ENCODE results near the gene CTNNAL1.
"Not testable (repeated sequence)": the region's sequence is repeated elsewhere in the genome, so short reads cannot be mapped to it uniquely, and the experiment has no call there.

Gene CTNNAL1

DNA sequence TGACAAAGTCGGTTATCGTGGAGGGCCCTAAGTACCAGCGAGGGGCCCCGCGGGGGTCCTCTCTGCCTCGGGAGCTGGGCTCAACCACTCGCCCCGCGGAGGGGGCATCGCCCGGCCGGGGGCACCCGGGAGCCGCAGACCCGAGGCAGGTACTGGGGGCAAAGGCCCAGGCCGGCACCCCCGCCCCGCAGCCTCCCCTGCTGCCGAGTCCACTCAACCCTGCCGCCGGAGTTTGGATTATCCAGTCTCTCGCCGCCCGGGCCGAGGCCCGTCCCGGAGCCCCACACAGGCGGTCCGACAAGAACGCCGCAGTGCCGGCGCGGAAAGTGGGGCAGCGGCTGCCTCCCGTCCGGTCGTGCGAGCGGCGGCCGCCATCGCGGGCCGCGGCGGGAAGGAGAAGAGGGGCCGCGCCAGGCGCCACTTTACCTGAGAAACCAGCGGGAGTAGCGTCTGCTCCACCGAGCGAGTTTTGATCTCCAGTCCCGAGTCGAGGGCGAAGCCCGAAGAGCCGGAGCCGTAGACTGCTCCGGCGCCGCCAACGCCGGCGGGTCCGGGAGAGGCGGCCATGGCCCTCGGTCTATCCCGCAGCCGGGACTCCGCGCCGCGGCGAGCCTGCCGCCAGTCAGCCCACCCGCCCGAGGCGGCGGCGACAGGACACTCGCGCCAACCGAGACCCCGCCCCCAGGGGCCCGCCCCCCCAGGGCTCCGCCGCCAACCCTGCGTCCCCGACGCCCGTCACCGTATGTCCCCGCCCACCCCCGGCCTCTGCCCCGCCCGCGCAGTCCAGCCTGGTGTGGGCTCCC is at the start of gene CTNNAL1:
CTNNAL1 (minus strand) TSS at position 624 of the 803 bp plus-strand sequence; CDS start at position 567, 57 bp downstream.
- peak in 13 of 14 donors; percentile 58 to 90 (median 85) for DNase-seq

- DNase-seq: no peak
Measured at GRCh38 chr9:109062543-109062942, 49.2 kb upstream of the CTNNAL1 start.

DNA sequence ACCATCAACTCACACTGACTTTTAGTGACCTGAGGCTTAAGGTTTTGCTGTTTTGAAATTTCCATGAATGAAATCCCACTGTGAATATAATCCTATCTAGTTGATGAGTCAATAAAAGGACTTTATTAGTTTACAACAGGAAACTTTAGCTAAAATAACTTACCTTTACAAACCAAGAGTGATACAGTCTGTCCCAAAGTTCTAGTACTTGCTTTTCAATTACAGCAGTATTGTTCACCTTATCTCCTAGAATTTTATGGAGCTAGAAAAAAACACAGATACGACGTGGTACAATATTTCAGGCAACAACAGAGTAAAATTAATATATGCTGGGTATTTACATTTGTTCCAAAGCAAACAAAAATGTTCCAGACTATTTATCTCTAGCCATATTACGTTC is 46.9 kb upstream of the CTNNAL1 start:
- no peak for DNase-seq

GRCh38 chr9:109053121-109053520 is 39.8 kb upstream of the CTNNAL1 start:
- DNase-seq: not testable (repeated sequence)

- DNase-seq: no peak
Measured at GRCh38 chr9:109052416-109052815, 39.1 kb upstream of the CTNNAL1 start.

DNA sequence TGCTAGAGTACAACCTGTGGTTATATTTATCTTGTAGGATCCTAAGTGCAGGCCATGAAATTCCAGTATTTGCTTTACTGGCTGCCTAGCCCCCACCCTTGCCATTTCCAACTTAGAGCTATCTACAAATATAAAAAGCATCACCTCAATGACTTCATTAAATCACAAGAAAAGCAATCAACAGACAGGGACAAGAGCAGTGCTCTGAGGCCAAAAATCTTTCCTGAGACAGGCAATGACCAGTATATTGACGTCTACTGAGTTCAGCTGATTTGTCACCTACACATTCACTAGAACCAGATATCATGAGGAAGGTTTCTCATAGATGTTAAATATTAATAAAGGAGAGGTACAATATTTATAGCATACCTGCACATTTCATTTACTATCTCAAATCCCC is 38.4 kb upstream of the CTNNAL1 start:
- no peak for DNase-seq

- no peak for DNase-seq
Measured at GRCh38 chr9:109050444-109050843, 37.1 kb upstream of the CTNNAL1 start.

GRCh38 chr9:109048822-109049221 is 35.5 kb upstream of the CTNNAL1 start:
- no peak for DNase-seq

DNA sequence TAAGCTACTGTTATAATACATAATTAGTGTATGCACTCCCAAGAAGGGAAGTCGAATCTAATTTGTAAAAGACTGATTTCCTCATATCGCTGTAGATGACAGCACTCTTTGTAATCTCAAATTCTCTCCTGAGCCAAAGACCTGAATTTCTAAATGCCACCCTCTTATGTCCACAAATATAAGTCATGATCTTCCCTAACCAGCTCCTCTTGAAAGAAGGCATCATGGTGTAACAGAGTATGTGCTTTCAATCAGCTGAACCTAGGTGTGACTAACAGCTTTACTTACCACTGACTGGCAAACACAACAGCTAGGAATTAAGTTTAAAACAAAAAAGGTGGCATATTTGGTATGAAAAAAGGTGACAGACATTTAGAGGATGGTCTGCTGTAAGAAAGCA is 34.0 kb upstream of the CTNNAL1 start:
- no peak for DNase-seq

DNA sequence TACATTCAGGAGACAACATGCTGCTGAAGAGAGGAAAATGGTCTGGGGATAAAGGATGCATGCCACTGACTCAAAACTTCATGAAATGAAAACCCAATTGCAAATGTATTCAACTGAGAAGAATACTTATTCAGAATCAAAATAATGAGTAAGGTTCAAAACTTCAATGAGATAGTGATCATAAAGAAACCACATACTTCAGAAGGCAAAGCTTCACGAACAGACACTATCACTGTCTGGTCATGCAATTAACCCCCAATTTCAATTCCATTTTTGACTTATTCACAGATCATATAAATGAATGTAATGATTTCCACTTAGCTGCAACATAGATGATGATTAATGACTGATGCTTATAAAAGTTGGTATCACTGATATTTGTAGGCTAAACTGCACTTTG is 33.0 kb upstream of the CTNNAL1 start:
- no peak for DNase-seq

DNA sequence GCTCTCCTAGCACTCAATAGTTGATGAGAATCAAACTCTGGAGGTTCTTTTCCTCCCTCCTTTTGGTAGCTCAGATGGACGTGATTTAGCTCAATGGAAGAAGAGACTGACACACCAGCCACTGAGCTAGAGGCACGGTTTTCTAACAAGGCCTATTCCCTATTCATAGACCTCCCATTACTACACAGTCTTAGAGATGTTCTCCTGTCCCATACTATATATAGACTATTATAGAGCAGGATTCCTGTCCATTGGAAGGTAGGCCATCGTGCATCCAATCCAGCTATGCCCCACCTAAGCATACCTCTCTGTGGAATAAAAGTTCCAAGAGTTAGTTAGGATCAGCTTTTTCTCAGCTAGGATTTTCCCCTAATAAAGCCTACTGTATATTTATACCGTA is 30.3 kb upstream of the CTNNAL1 start:
- DNase-seq: no peak

DNA sequence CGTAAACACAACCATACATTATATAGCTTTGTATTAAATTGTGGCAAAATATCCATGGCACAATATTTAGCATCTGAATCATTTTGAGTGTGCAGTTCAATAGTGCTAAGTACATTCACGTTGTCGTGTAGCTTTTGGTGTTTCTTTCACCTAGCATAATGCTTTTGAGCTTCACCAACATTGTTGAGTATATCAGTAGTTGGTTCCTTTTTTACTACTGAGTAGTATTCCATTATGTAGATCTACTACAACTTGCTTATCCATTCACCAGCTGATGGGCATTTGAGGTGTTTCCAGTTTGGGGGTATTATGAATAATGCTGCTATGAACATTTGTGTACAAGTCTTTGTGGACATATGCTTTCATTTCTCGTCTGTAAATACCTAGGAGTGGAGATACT is 27.3 kb upstream of the CTNNAL1 start:
- no peak for DNase-seq

GRCh38 chr9:109039539-109039938 is 26.2 kb upstream of the CTNNAL1 start:
- DNase-seq: no peak

DNA sequence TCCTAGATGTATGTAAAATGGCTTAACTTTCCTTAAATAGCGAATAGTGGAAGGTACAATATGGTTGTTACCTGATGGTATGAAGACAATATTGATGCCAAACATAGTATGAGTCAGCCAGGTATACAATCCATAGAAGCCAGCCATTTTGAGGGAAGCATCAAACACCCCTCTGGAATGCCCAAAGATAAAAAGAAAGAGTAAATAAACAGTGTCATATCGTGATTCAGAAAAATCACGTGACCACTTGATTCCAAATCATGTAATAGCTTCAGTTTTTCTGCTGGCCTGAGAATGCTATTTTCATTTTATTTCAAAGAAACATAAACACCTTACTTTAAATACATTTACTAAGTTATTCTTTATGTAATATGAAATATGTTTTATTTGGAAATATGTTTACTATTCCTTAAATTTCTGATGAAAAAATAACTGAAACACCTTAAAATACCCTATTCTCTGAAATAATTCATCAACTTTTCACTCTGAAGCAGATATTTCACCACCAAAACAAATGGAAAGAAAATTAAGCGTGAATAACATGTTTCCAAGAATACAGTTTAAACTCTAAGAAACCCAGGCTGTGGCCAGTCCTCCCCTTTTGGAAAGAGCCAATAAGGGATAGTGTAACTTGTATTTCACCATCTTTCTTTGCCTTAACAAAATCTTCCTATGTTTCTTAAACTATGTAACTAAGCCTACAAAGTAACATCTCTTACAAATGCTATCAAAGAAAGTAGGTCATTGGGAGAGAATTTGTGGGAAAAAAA is 24.8 kb upstream of the CTNNAL1 start:
- no peak for DNase-seq

GRCh38 chr9:109036744-109037680 is 23.7 kb upstream of the CTNNAL1 start:
- no peak for DNase-seq

GRCh38 chr9:109035684-109036423 is 22.6 kb upstream of the CTNNAL1 start:
- DNase-seq: no peak

DNA sequence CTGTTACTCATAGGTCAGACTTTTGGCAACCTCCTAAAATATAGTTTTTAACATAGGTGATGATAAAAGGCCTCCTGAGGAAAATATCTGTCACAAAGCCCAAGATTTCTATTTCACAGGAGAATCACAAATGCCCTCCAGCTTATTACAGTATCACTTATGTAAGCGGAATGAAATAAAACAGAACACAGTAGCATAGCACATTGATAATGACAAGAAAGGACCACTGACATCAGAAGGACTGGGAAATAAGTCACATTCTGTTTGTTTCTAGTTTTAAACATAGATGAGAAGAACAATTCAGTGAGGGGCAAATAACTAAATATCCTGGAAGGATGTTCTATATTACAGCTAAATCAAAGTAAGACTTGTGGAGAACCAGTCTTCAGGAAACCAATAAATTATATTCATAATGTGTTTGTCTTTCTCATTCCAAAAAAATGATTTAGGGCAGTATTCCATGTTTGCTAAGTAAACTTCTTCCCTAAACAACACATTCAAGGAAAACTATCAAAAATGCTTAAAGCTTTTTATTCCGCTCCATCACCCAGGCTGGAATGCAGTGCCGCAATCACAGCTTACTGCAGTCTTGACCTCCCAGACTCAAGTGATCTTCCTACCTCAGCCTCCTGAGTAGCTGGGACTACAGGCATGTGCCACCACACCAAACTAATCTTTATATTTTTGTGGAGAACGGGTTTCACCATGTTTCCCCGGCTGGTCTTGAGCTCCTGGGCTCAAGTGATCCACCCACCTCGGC is 20.8 kb upstream of the CTNNAL1 start:
- no peak for DNase-seq

DNA sequence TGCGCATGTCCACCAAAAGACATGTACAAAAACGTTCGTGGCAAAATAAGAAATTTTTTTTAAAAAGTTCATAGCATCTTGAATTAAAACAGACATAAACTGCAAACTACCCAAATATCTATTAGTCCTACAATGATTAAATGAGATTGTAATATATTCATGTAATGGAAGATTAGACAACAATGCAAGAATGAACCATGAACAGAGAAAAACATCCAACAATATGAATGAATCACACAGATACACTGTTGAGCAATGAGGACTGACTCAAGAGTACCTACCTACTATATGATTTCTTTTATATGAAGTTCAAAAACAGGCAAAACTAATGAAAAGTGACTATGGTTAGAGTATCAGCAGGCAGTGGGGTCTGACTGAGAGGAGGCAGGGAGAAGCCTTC is 17.9 kb upstream of the CTNNAL1 start:
- no peak for DNase-seq

DNA sequence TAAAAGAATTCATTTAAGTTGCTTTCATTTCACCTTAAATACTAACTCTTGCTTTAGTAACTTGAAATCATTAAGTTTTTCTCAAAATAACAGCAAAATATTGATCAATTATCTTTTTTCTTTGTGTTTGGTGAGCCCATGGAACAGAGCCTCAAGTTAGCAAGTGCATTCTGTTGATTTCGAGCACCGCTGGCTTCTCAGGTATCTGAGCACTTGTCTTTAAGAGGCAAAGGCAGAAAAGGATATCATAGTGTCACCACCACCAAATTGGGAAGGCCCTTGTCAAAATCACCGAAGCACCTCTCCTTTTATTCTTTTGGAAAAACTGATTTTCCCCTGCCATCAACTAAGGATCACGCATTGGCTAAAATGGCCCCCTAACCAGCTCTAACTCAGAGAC is 17.1 kb upstream of the CTNNAL1 start:
- no peak for DNase-seq

- no peak for DNase-seq
Measured at GRCh38 chr9:109028457-109028856, 15.2 kb upstream of the CTNNAL1 start.

DNA sequence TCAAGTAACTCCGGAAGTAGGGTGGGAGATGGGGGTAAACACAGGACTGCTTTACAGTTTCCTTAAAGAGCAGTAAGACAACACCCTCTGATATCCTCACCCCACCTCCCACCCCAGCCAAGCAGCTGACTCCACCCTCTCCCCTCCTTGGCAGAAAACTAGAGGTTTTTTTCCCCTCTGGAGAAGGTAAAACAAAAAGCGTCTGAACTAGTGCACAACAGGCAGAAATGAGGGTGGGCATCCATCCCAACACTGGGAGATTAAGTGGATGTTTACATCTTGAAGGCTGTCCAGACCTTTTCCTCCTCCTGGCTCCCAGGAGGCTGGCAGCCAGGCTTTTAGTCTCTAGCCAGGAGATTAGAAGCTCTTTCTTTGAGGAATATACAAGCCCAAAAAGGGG is 13.9 kb upstream of the CTNNAL1 start:
- DNase-seq: no peak

Data from C1 segment of cervical spinal cord (tissue), 14 donors.